Brain microvascular endothelial cell (primary cell): ENCODE data around the gene IKZF3.
A peak's percentile ranks its signal among the peaks of the same experiment; 100 is the strongest.
"Not testable (repeated sequence)": the region's sequence is repeated elsewhere in the genome, so short reads cannot be mapped to it uniquely, and the experiment has no call there.

Experiments
- DNase-seq: peaks from one replicate; pipeline ENCODE4 v3.0.0-alpha.2; 2020
- H3K27ac ChIP-seq: fragments of 250-450 bp; sonication (Bioruptor Pico); 2 replicates; pipeline ENCODE4 v1.5.1; 2020; ENCODE audit warnings: mild to moderate bottlenecking, moderate library complexity
- H3K27me3 ChIP-seq: fragments of 250-450 bp; sonication (Bioruptor Pico); replicated peaks from 2 replicates; pipeline ENCODE4 v1.5.1; 2020; ENCODE audit warnings: mild to moderate bottlenecking
- H3K36me3 ChIP-seq: fragments of 250-450 bp; sonication (Bioruptor Pico); replicated peaks from 2 replicates; pipeline ENCODE4 v1.5.1; 2020; ENCODE audit warnings: mild to moderate bottlenecking
- H3K4me3 ChIP-seq: 2 replicates; pipeline ENCODE4 v1.5.1; 2011; ENCODE audit warnings: low read depth, mild to moderate bottlenecking, control low read depth, low read length, moderate library complexity
- in situ Hi-C: cut with HindIII; loops from 2 replicates; pipeline ENCODE4 v1.10.0; 2017; ENCODE audit warnings: low sequenced_read_pairs, low pct_ligation_motif_present
- TF ChIP-seq, protein P1 (sequence below): IDR thresholded peaks from 2 replicates; pipeline ENCODE4 v1.5.1; 2011; ENCODE audit warnings: low read depth, mild to moderate bottlenecking, moderate library complexity, low read length, control low read depth, inconsistent platforms; ENCODE audit errors: missing control alignments

The IKZF3 gene

GRCh38 chr17:39730095-39730921 is 133.8 kb downstream of the IKZF3 start, which contains the start of gene MIEN1:
Gene MIEN1 (minus strand): TSS chr17:39730532. CDS start chr17:39730495, 37 bp downstream.
- H3K36me3 ChIP-seq, result peaks cover 12% of the 10 kb centered on the region
- DNase-seq, result peak; percentile 68
- H3K27me3 ChIP-seq, result no peaks in the 10 kb centered on the region
- in situ Hi-C loops, result no loop called here
- H3K27ac ChIP-seq, result peak within 1 kb of the TSS; percentile 76
- peak within 1 kb of the TSS; percentile 79 for H3K4me3 ChIP-seq
- TF ChIP-seq, protein P1, sequence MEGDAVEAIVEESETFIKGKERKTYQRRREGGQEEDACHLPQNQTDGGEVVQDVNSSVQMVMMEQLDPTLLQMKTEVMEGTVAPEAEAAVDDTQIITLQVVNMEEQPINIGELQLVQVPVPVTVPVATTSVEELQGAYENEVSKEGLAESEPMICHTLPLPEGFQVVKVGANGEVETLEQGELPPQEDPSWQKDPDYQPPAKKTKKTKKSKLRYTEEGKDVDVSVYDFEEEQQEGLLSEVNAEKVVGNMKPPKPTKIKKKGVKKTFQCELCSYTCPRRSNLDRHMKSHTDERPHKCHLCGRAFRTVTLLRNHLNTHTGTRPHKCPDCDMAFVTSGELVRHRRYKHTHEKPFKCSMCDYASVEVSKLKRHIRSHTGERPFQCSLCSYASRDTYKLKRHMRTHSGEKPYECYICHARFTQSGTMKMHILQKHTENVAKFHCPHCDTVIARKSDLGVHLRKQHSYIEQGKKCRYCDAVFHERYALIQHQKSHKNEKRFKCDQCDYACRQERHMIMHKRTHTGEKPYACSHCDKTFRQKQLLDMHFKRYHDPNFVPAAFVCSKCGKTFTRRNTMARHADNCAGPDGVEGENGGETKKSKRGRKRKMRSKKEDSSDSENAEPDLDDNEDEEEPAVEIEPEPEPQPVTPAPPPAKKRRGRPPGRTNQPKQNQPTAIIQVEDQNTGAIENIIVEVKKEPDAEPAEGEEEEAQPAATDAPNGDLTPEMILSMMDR, result peak; percentile 80

GRCh38 chr17:39729280-39729851 is 134.7 kb downstream of the IKZF3 start:
- peaks cover 18% of the 10 kb centered on the region for H3K36me3 ChIP-seq
- no peaks in the 10 kb centered on the region for H3K27me3 ChIP-seq
- TF ChIP-seq, protein P1, result no peak
- in situ Hi-C loops, result no loop called here
- DNase-seq, result no peak
- peak overlapping the region; percentile 79 for H3K4me3 ChIP-seq
- H3K27ac ChIP-seq, result no peak overlapping the region

DNA sequence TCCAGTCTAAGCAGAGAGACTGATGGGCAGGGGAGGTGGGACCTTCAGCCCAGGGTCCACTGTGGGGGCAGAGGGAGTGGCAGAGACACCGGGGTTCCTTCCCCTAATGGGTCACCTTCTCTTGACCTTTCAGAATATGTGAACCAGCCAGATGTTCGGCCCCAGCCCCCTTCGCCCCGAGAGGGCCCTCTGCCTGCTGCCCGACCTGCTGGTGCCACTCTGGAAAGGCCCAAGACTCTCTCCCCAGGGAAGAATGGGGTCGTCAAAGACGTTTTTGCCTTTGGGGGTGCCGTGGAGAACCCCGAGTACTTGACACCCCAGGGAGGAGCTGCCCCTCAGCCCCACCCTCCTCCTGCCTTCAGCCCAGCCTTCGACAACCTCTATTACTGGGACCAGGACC is 136.6 kb downstream of the IKZF3 start:
- Histone ChIP-seq H3K27me3 (no peaks in the 10 kb centered on the region), H3K36me3 (peaks cover 20% of the 10 kb centered on the region), H3K4me3 (no peak overlapping the region), H3K27ac (no peak overlapping the region)
- in situ Hi-C loops, result no loop called here
- TF ChIP-seq, protein P1, result no peak
- no peak for DNase-seq

- Histone ChIP-seq H3K27ac (no peak overlapping the region), H3K4me3 (no peak overlapping the region), H3K27me3 (no peaks in the 10 kb centered on the region), H3K36me3 (peaks cover 20% of the 10 kb centered on the region)
- TF ChIP-seq, protein P1, result no peak
- no peak for DNase-seq
- in situ Hi-C loops, result no loop called here
These were observed 137.5 kb downstream of the IKZF3 start for GRCh38 chr17:39726617-39727016.

DNA sequence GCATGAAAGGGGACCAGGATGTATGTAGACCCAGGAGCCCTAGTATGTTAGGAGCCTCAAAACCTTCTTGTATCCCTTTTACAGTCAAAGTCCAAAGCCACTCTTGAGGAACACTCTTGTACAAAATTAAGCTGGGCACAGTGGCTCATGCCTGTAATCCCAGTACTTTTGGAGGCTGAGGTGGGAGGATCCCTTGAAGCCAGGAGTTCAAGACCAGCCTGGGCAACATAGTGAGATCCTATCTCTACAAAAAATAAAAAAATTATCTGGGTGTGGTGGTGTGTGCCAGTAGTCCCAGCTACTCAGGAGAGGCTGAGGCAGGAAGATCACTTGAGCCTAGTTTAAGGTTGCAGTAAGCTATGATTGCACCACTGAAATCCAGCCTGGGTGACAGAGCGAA is 138.2 kb downstream of the IKZF3 start:
- H3K27me3 ChIP-seq, H3K4me3 ChIP-seq, in situ Hi-C loops, H3K27ac ChIP-seq, DNase-seq: not testable (repeated sequence)
- H3K36me3 ChIP-seq, result peaks cover 20% of the 10 kb centered on the region

DNA sequence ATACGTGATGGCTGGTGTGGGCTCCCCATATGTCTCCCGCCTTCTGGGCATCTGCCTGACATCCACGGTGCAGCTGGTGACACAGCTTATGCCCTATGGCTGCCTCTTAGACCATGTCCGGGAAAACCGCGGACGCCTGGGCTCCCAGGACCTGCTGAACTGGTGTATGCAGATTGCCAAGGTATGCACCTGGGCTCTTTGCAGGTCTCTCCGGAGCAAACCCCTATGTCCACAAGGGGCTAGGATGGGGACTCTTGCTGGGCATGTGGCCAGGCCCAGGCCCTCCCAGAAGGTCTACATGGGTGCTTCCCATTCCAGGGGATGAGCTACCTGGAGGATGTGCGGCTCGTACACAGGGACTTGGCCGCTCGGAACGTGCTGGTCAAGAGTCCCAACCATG is 139.4 kb downstream of the IKZF3 start:
- no peak for DNase-seq
- no peak overlapping the region for H3K4me3 ChIP-seq
- no peaks in the 10 kb centered on the region for H3K27me3 ChIP-seq
- peaks cover 20% of the 10 kb centered on the region for H3K36me3 ChIP-seq
- TF ChIP-seq, protein P1, result no peak
- in situ Hi-C loops, result no loop called here
- no peak overlapping the region for H3K27ac ChIP-seq
